HepG2 (cell line): Measurements from ENCODE around the gene TBRG1. TPM values are rescaled to one million over a fixed set of nuclear protein-coding genes. Genes with fewer than 3 reads are reported as not detected.

Experiments
- ESRRA ChIP-seq: sonication (generic); formaldehyde crosslinking; IDR thresholded peaks from 2 replicates; pipeline ENCODE4 v1.5.1; 2020; ENCODE audit warnings: mild to moderate bottlenecking, low read depth, missing genetic modification reagents
- FLYWCH1 ChIP-seq: sonication (generic); formaldehyde crosslinking; IDR thresholded peaks from 2 replicates; pipeline ENCODE4 v1.8.1; 2023; ENCODE audit warnings: mild to moderate bottlenecking, missing genetic modification reagents
- HNF4A ChIP-seq: sonication (generic); formaldehyde crosslinking; IDR thresholded peaks from 2 replicates; pipeline ENCODE4 v1.4.0; 2020; ENCODE audit warnings: missing genetic modification reagents
- KLF6 ChIP-seq: IDR thresholded peaks from 2 replicates; pipeline ENCODE4 v1.8.0; 2016; ENCODE audit warnings: missing biosample characterization, missing genetic modification reagents
- MXD3 ChIP-seq: IDR thresholded peaks from 2 replicates; pipeline ENCODE4 v1.6.1; 2016; ENCODE audit warnings: mild to moderate bottlenecking, missing biosample characterization, missing genetic modification reagents
- NR2C2 ChIP-seq: sonication (generic); formaldehyde crosslinking; IDR thresholded peaks from 2 replicates; pipeline ENCODE4 v1.4.0; 2020; ENCODE audit warnings: missing genetic modification reagents, mild to moderate bottlenecking, moderate library complexity, borderline replicate concordance
- PAF1 ChIP-seq: IDR thresholded peaks from 2 replicates; pipeline ENCODE4 v1.6.1; 2016; ENCODE audit warnings: missing genetic modification reagents, missing compliant biosample characterization
- PITX1 ChIP-seq: sonication (generic); formaldehyde crosslinking; IDR thresholded peaks from 2 replicates; pipeline ENCODE4 v1.5.1; 2020; ENCODE audit warnings: mild to moderate bottlenecking, missing genetic modification reagents
- POLR2A ChIP-seq, 2 experiments: IDR thresholded peaks; 2 replicates each; pipeline ENCODE4 v1.6.1; 2011; ENCODE audit warnings: low read depth in 2 of 2, low read length in 2 of 2, mild to moderate bottlenecking in 1 of 2, moderate library complexity in 1 of 2; ENCODE audit not compliant: insufficient read depth in 1 of 2
- REPIN1 ChIP-seq: sonication (generic); formaldehyde crosslinking; IDR thresholded peaks from 2 replicates; pipeline ENCODE4 v1.8.0; 2022; ENCODE audit warnings: missing genetic modification reagents, low read depth, mild to moderate bottlenecking, borderline replicate concordance
- SOX13 ChIP-seq, 3 experiments: fragments of 450-650 bp in 1 of 3; sonication (generic) in 1 of 3; formaldehyde crosslinking in 1 of 3; IDR thresholded peaks in 2 of 3; conservative IDR thresholded peaks in 1 of 3; 2 replicates each; pipeline versions ENCODE4 v1.5.0 to v1.6.1; 2016 to 2020; ENCODE audit warnings: antibody characterized with exemption in 1 of 3, mild to moderate bottlenecking in 1 of 3, missing compliant biosample characterization in 1 of 3, missing genetic modification reagents in 1 of 3, moderate library complexity in 1 of 3
- STAT5B ChIP-seq: sonication (generic); formaldehyde crosslinking; IDR thresholded peaks from 2 replicates; pipeline ENCODE4 v1.4.0; 2020; ENCODE audit warnings: missing genetic modification reagents
- TAF1 ChIP-seq: sonication (generic); formaldehyde crosslinking; IDR thresholded peaks from 2 replicates; pipeline ENCODE4 v1.4.0; 2020; ENCODE audit warnings: missing genetic modification reagents
- TSC22D2 ChIP-seq: sonication (generic); formaldehyde crosslinking; IDR thresholded peaks from 2 replicates; pipeline ENCODE4 v1.5.1; 2020; ENCODE audit warnings: missing genetic modification reagents, mild to moderate bottlenecking, borderline replicate concordance
- ZEB1 ChIP-seq: IDR thresholded peaks from 2 replicates; pipeline ENCODE4 v1.6.1; 2012; ENCODE audit warnings: mild to moderate bottlenecking, low read depth, inconsistent platforms; ENCODE audit not compliant: insufficient replicate concordance
- ZFP82 ChIP-seq: sonication (generic); formaldehyde crosslinking; IDR thresholded peaks from 2 replicates; pipeline ENCODE4 v1.5.1; 2020; ENCODE audit warnings: mild to moderate bottlenecking, missing genetic modification reagents, borderline replicate concordance
- ZGPAT ChIP-seq: IDR thresholded peaks from 2 replicates; pipeline ENCODE4 v1.6.1; 2016; ENCODE audit warnings: mild to moderate bottlenecking
- ZNF280D ChIP-seq: sonication (generic); formaldehyde crosslinking; IDR thresholded peaks from 2 replicates; pipeline ENCODE4 v1.5.1; 2020; ENCODE audit warnings: mild to moderate bottlenecking, missing genetic modification reagents
- ZNF30 ChIP-seq: sonication (generic); formaldehyde crosslinking; IDR thresholded peaks from 2 replicates; pipeline ENCODE4 v1.5.0; 2020; ENCODE audit warnings: mild to moderate bottlenecking, missing genetic modification reagents
- ZNF383 ChIP-seq: sonication (generic); formaldehyde crosslinking; IDR thresholded peaks from 2 replicates; pipeline ENCODE4 v1.4.0; 2020; ENCODE audit warnings: missing genetic modification reagents, mild to moderate bottlenecking, borderline replicate concordance
- ZNF710 ChIP-seq: sonication (generic); formaldehyde crosslinking; IDR thresholded peaks from 2 replicates; pipeline ENCODE4 v1.5.0; 2020; ENCODE audit warnings: mild to moderate bottlenecking, missing genetic modification reagents, borderline replicate concordance
- ZNF850 ChIP-seq: sonication (generic); formaldehyde crosslinking; conservative IDR thresholded peaks from 2 replicates; pipeline ENCODE4 v1.9.0; 2021; ENCODE audit warnings: mild to moderate bottlenecking, missing genetic modification reagents
- polyA plus RNA-seq, 8 experiments: library from polyadenylated mRNA; depleted of rRNA in 3 of 8; stranded (reverse) in 7 of 8; unstranded in 1 of 8; fragments of >200 nt; fragmentation: Illumina TruSeq in 4 of 8; extraction: Trizol in 4 of 8; gene quantifications; 2 replicates each; pipeline versions ENCODE4 v1.2.1 to v1.2.3, GENCODE V29; 2011 to 2016; ENCODE audit warnings: low read depth in 4 of 8, missing spikeins in 1 of 8, mixed read lengths in 1 of 8; ENCODE audit not compliant: insufficient read depth in 1 of 8
- total RNA-seq, 5 experiments: library from RNA; depleted of rRNA; stranded (reverse); fragments of >200 nt; fragmentation: Illumina TruSeq; extraction: Trizol; gene quantifications; 2 replicates each; pipeline ENCODE4 v1.2.3, GENCODE V29; 2016; ENCODE audit warnings: low read depth in 1 of 5

TBRG1 gene
- total and polyA plus RNA-seq, 2 of the 13 experiments (the other 11 are each of a cell fraction or from before 2014, with no cell fraction given) = 21.7 to 25.6 TPM

GRCh38 chr11:124673333-124674167 lies 50.9 kb downstream of the TBRG1 start, which contains the start of the genes SIAE and SPA17 (continued):
- TF ChIP-seq ZGPAT (CRISPR knock-in tag) (peak; percentile 81), ZNF850 (CRISPR knock-in tag) (0 out of 2 replicates have a peak, but pooled peaks have one; percentile 89), ESRRA (CRISPR knock-in tag) (0 out of 2 replicates have a peak, but pooled peaks have one; percentile 32), PAF1 (CRISPR knock-in tag) (no peak), STAT5B (CRISPR knock-in tag) (no peak), PITX1 (CRISPR knock-in tag) (0 out of 2 replicates have a peak, but pooled peaks have one; percentile 62), NR2C2 (0 out of 2 replicates have a peak, but pooled peaks have one; percentile 29), ZNF280D (CRISPR knock-in tag) (0 out of 2 replicates have a peak, but pooled peaks have one; percentile 47), ZNF30 (no peak), HNF4A (no peak), MXD3 (CRISPR knock-in tag) (peak; percentile 51; the same call in 1 of the 2 replicates), SOX13 (IDR thresholded peaks at IDR 0.05) (no peak), SOX13 (CRISPR knock-in tag; conservative IDR thresholded peaks at IDR 0.05 in 1 of 2, IDR thresholded peaks at IDR 0.05 in 1 of 2) (0 out of 4 replicates have a peak, but pooled peaks of 1 of the 2 experiments have one; percentile 13), ZFP82 (CRISPR knock-in tag) (no peak), ZNF383 (no peak), REPIN1 (no peak), ZNF710 (CRISPR knock-in tag) (0 out of 2 replicates have a peak, but pooled peaks have one; percentile 32), ZEB1 (peak; percentile 46), POLR2A (IDR thresholded peaks at IDR 0.05; ENCODE audit: insufficient read depth in 1 of 2, low read depth in 2 of 2, low read length in 2 of 2) (peak; percentile 73 to 87), KLF6 (CRISPR knock-in tag) (peak; percentile 81), TAF1 (peak; percentile 86), FLYWCH1 (CRISPR knock-in tag) (no peak), TSC22D2 (CRISPR knock-in tag) (no peak)
